Glutamatergic neuron (in vitro differentiated cells): Measurements from ENCODE around the gene TLL2. TPM values are rescaled to one million over a fixed set of nuclear protein-coding genes. Genes with fewer than 3 reads are reported as not detected.

Experiments
- DNase-seq: peaks from one replicate; pipeline ENCODE4 v3.0.0; 2022
- H3K27ac Mint-ChIP-seq: one replicate; pipeline ENCODE4 v1.8.0; 2020; ENCODE audit warnings: mild to moderate bottlenecking, mixed read lengths, inconsistent platforms; ENCODE audit not compliant: unreplicated experiment
- H3K27me3 Mint-ChIP-seq: one replicate; pipeline ENCODE4 v1.8.0; 2020; ENCODE audit warnings: mild to moderate bottlenecking, moderate library complexity, mixed read lengths, inconsistent platforms; ENCODE audit not compliant: unreplicated experiment
- H3K36me3 Mint-ChIP-seq: one replicate; pipeline ENCODE4 v1.8.0; 2020; ENCODE audit warnings: mild to moderate bottlenecking, mixed read lengths, inconsistent platforms; ENCODE audit not compliant: unreplicated experiment
- H3K4me1 Mint-ChIP-seq: one replicate; pipeline ENCODE4 v1.8.0; 2020; ENCODE audit warnings: mild to moderate bottlenecking, low read depth, mixed read lengths, inconsistent platforms; ENCODE audit not compliant: unreplicated experiment
- H3K4me3 Mint-ChIP-seq: one replicate; pipeline ENCODE4 v1.8.0; 2020; ENCODE audit warnings: mild to moderate bottlenecking, mixed read lengths, inconsistent platforms; ENCODE audit not compliant: unreplicated experiment
- H3K9me3 Mint-ChIP-seq: one replicate; pipeline ENCODE4 v1.8.0; 2020; ENCODE audit warnings: mild to moderate bottlenecking, moderate library complexity, mixed read lengths, inconsistent platforms; ENCODE audit not compliant: unreplicated experiment
- total RNA-seq: library from RNA; stranded (reverse); fragmentation: NEBNext Ultra II Directional; extraction: Animal tissue kit (Norgen Biotek cat#: 25700); gene quantifications from one replicate; pipeline ENCODE4 v1.2.1, GENCODE V29; 2021; ENCODE audit not compliant: unreplicated experiment
- TF ChIP-seq, protein P1 (sequence below): fragments of 200-600 bp; sonication (generic); IDR thresholded peaks from one replicate; pipeline ENCODE4 v1.5.0; 2021; ENCODE audit not compliant: partially characterized antibody, unreplicated experiment

The TLL2 gene
- total RNA-seq, 1 donor from 2014 or later: 0.17 TPM

DNA sequence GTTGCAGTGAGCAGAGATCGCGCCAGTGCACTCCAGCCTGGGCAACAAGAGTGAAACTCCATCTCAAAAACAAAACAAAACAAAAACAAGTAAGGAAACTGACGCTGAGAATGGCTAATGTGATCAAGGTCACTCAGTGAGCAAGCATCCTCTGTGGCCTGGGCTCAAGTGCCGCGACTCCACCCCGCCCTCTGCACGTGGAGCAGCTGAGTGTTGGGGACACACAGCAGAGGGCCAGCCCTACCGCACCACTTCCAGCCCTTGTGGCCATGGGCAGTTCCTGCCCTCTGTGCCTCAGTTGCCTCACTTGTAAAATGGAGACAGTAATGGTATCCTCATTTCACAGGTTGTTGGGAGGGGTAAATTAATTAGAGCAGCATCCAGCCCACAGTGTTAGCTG lies 134.0 kb downstream of the TLL2 start:
- TF ChIP-seq, protein P1, sequence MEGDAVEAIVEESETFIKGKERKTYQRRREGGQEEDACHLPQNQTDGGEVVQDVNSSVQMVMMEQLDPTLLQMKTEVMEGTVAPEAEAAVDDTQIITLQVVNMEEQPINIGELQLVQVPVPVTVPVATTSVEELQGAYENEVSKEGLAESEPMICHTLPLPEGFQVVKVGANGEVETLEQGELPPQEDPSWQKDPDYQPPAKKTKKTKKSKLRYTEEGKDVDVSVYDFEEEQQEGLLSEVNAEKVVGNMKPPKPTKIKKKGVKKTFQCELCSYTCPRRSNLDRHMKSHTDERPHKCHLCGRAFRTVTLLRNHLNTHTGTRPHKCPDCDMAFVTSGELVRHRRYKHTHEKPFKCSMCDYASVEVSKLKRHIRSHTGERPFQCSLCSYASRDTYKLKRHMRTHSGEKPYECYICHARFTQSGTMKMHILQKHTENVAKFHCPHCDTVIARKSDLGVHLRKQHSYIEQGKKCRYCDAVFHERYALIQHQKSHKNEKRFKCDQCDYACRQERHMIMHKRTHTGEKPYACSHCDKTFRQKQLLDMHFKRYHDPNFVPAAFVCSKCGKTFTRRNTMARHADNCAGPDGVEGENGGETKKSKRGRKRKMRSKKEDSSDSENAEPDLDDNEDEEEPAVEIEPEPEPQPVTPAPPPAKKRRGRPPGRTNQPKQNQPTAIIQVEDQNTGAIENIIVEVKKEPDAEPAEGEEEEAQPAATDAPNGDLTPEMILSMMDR: no peak
- no peak overlapping the region for H3K27ac Mint-ChIP-seq
- DNase-seq: no peak
- peaks cover 7% of the 10 kb centered on the region for H3K4me1 Mint-ChIP-seq
- peaks cover 2% of the 10 kb centered on the region for H3K9me3 Mint-ChIP-seq
- H3K36me3 Mint-ChIP-seq: peaks cover 9% of the 10 kb centered on the region
- H3K4me3 Mint-ChIP-seq: no peak overlapping the region
- H3K27me3 Mint-ChIP-seq: peaks cover 3% of the 10 kb centered on the region

DNA sequence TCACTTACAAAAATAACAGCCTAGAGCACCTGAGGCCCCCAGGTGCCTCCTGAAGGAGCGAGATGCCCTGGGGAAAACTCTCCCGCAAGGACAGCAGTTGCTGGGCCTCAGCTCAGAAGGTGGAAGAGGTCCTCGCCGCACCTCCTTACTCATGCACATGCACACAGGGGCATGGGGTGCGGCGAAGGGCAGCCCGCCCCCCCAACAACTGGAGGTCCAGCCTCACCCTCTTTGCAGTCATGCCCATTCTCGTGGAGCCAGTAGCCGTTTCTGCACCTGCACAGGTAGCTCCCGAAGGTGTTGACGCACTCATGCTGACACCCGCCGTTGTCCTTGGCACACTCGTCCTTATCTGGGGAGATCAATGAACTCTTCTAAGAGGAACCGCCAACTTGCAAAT lies 135.0 kb downstream of the TLL2 start:
- peaks cover 9% of the 10 kb centered on the region for H3K4me1 Mint-ChIP-seq
- TF ChIP-seq, protein P1: no peak
- H3K27ac Mint-ChIP-seq: no peak overlapping the region
- DNase-seq: no peak
- peaks cover 2% of the 10 kb centered on the region for H3K9me3 Mint-ChIP-seq
- peaks cover 5% of the 10 kb centered on the region for H3K36me3 Mint-ChIP-seq
- no peak overlapping the region for H3K4me3 Mint-ChIP-seq
- H3K27me3 Mint-ChIP-seq: peaks cover 3% of the 10 kb centered on the region

DNA sequence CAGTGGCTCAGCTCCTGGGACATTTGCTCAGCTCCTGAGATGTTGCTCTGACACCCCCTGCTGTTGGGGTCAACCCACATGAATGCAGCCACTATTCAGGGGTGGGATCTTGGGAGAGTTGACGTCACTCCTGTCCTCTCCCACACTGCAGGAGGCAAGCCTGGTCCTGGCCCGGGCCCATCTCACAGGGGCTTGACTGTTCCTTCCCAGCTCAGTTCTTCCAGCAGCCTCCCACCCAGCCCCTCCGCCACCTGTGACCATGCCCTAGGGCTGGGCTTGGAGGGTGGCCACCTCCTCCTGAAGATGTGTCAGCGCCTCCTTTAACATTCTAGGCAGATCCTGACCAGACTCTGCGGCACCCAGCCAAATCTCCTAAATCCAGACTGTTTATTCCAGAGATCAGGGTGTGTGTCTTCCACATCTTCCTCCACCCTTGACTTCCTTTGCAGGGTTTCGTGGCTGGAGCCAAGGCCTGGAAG lies 135.9 kb downstream of the TLL2 start:
- H3K27ac Mint-ChIP-seq: no peak overlapping the region

DNA sequence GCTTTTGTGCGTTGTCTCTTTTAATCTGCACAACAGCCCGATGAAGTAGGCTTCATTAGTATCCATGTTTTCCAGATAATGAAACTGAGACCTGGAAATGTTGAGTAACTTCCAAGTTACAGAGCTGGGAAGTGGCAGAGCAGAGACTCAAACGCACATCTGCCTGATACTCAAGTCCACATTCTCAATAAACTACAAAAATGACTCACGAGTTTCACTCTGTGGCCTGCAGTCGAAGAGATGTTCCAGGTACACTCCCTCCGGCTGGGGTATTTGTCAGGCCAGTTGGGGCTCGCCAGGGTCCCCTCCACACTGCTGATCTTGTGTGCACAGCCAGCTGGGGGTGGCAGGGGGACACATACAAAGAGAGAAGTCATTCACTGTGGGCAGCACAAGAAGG lies 137.2 kb downstream of the TLL2 start:
- peaks cover 3% of the 10 kb centered on the region for H3K27me3 Mint-ChIP-seq
- H3K27ac Mint-ChIP-seq: no peak overlapping the region
- peaks cover 5% of the 10 kb centered on the region for H3K36me3 Mint-ChIP-seq
- no peak overlapping the region for H3K4me3 Mint-ChIP-seq
- TF ChIP-seq, protein P1: no peak
- peaks cover 2% of the 10 kb centered on the region for H3K9me3 Mint-ChIP-seq
- peaks cover 10% of the 10 kb centered on the region for H3K4me1 Mint-ChIP-seq
- DNase-seq: no peak

More for the DNA sequence above, 135.9 kb downstream of the TLL2 start:
- H3K4me1 Mint-ChIP-seq: peaks cover 9% of the 10 kb centered on the region
- H3K9me3 Mint-ChIP-seq: peaks cover 2% of the 10 kb centered on the region
- DNase-seq: no peak
- TF ChIP-seq, protein P1: no peak
- no peak overlapping the region for H3K4me3 Mint-ChIP-seq
- peaks cover 5% of the 10 kb centered on the region for H3K36me3 Mint-ChIP-seq
- H3K27me3 Mint-ChIP-seq: peaks cover 3% of the 10 kb centered on the region

DNA sequence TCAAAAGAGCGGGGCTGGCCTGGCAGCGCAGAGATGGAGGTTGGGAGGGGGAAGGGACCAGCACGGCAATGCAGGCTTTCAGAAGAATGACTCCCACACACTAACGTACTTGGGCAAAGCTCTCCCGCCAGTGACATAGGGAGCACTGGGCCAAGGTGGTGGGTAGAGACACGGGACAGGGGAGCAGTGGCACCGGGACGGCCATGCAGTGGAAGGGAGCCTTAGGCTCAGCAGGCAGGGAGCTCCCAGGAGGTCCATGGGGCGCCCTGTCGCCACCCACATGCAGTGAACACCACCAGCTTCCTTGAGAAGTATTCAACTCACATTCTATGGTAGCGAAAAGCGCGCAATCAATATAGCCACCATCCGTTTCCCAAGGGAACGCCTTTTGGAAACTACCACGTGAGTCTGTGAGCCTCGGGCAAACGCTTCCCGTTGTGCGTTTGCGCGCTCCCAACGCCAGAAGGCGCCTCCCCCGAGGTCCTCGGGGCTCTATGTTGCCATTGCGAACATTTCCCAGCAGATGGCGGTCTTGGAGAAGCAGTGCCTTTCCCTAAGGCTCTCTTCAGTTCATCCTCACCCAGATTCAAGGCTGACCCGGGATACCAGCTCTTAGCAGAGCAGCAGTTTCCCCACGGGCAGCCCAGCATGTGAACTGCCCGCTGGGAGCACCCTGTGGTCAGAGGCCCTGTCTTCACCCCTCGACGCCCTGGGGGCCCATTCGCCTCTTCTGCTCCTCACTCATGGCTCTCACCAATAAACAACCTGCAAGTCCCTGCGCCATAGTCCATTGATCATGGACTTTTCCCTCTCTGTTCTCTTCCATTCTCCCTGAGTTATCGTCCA lies 138.5 kb downstream of the TLL2 start:
- peaks cover 10% of the 10 kb centered on the region for H3K4me1 Mint-ChIP-seq
- TF ChIP-seq, protein P1: peak; percentile 88
- no peak overlapping the region for H3K27ac Mint-ChIP-seq
- peaks cover 2% of the 10 kb centered on the region for H3K9me3 Mint-ChIP-seq
- no peaks in the 10 kb centered on the region for H3K36me3 Mint-ChIP-seq
- peak; percentile 92 for DNase-seq
- H3K4me3 Mint-ChIP-seq: peak overlapping the region; percentile 63
- no peaks in the 10 kb centered on the region for H3K27me3 Mint-ChIP-seq
